Testis (tissue), 3 donors: ENCODE results near the gene HEATR5A. TPM values are rescaled to one million over a fixed set of nuclear protein-coding genes. Genes with fewer than 3 reads are reported as not detected.
A peak's percentile ranks its signal among the peaks of the same experiment; 100 is the strongest.
"Not testable (repeated sequence)": the region's sequence is repeated elsewhere in the genome, so short reads cannot be mapped to it uniquely, and the experiment has no call there.

Experiments used
- DNase-seq: peaks from one replicate; pipeline ENCODE4 v3.0.0-alpha.2; 2019
- H3K27ac ChIP-seq, 2 donors: fragments of 200-600 bp; sonication (generic); one replicate each; pipeline ENCODE4 v1.5.1; 2019
- H3K27me3 ChIP-seq: fragments of 200-600 bp; sonication (generic); one replicate; pipeline ENCODE4 v1.5.1; 2019
- H3K36me3 ChIP-seq: fragments of 200-600 bp; sonication (generic); one replicate; pipeline ENCODE4 v1.5.1; 2017; ENCODE audit warnings: low read depth; ENCODE audit errors: missing control alignments
- H3K4me1 ChIP-seq: fragments of 200-600 bp; sonication (generic); one replicate; pipeline ENCODE4 v1.5.1; 2019
- H3K4me3 ChIP-seq, 2 donors: fragments of 200-600 bp; sonication (generic); one replicate each; pipeline ENCODE4 v1.5.1; 2017 to 2019
- H3K9me3 ChIP-seq: fragments of 200-600 bp; sonication (generic); one replicate; pipeline ENCODE4 v1.5.1; 2017
- POLR2A ChIP-seq: fragments of 450-650 bp; IDR thresholded peaks from one replicate; pipeline ENCODE4 v1.6.1; 2017; ENCODE audit warnings: antibody characterized with exemption, mild to moderate bottlenecking, moderate library complexity
- WGBS, 2 donors: methylation state at CpG; one replicate each; pipeline ENCODE4 v1.1.5; 2018; 5-methylcytosine and 5-hydroxymethylcytosine counted together
- intact Hi-C: fragments of 100-400 bp; cut with DNase I; formaldehyde crosslinking; loops from one replicate; pipeline ENCODE4 v1.15.1; 2023; ENCODE audit warnings: low total_unique reads
- polyA plus RNA-seq: library from polyadenylated mRNA; stranded (reverse); fragments of 350-450 nt; fragmentation: Illumina TruSeq; extraction: RNeasy Lipid Tissue Mini Kit (QIAGEN cat#74804); gene quantifications from one replicate; pipeline ENCODE4 v1.2.3, GENCODE V29; 2014; ENCODE audit warnings: low read depth, low replicate concordance; ENCODE audit not compliant: insufficient read depth
- total RNA-seq, 2 donors: library from RNA; depleted of rRNA; stranded (reverse); fragments of >200 nt; gene quantifications; one replicate each; pipeline ENCODE4 v1.2.3, GENCODE V29; 2016
- TF ChIP-seq, protein P1 (sequence below), 3 experiments: fragments of 450-650 bp in 2 of 3; fragments of 200-600 bp in 1 of 3; sonication (generic) in 1 of 3; IDR thresholded peaks; one replicate each; pipeline ENCODE4 v1.5.1; 2016 to 2019; ENCODE audit warnings: antibody characterized with exemption in 3 of 3, mild to moderate bottlenecking in 2 of 3, moderate library complexity in 1 of 3

HEATR5A gene
- total and polyA plus RNA-seq, 3 donors from 2014 or later = 19.6 to 39.8 (median 33.0) TPM

- intact Hi-C loops = no loop called here
- H3K27ac ChIP-seq = peak overlapping the region; percentile 8 to 42
- H3K4me1 ChIP-seq = peaks cover 16% of the 10 kb centered on the region
- H3K9me3 ChIP-seq = no peaks in the 10 kb centered on the region
- DNase-seq = peak; percentile 60
- H3K27me3 ChIP-seq = no peaks in the 10 kb centered on the region
- no peak overlapping the region for H3K4me3 ChIP-seq
- H3K36me3 ChIP-seq = no peaks in the 10 kb centered on the region
- 64 to 69% methylated on average over 14 of the region's 14 CpGs for WGBS, 2 donors
- TF ChIP-seq, protein P1, sequence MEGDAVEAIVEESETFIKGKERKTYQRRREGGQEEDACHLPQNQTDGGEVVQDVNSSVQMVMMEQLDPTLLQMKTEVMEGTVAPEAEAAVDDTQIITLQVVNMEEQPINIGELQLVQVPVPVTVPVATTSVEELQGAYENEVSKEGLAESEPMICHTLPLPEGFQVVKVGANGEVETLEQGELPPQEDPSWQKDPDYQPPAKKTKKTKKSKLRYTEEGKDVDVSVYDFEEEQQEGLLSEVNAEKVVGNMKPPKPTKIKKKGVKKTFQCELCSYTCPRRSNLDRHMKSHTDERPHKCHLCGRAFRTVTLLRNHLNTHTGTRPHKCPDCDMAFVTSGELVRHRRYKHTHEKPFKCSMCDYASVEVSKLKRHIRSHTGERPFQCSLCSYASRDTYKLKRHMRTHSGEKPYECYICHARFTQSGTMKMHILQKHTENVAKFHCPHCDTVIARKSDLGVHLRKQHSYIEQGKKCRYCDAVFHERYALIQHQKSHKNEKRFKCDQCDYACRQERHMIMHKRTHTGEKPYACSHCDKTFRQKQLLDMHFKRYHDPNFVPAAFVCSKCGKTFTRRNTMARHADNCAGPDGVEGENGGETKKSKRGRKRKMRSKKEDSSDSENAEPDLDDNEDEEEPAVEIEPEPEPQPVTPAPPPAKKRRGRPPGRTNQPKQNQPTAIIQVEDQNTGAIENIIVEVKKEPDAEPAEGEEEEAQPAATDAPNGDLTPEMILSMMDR (IDR thresholded peaks at IDR 0.05) = no peak
- TF ChIP-seq POLR2A = no peak
Measured at GRCh38 chr14:31320922-31321766, 99.2 kb downstream of the HEATR5A start.

GRCh38 chr14:31320216-31320615, 100.1 kb downstream of the HEATR5A start:
- no peak for TF ChIP-seq POLR2A
- TF ChIP-seq, protein P1 (IDR thresholded peaks at IDR 0.05) = no peak
- H3K9me3 ChIP-seq = no peaks in the 10 kb centered on the region
- no peaks in the 10 kb centered on the region for H3K36me3 ChIP-seq
- H3K27ac ChIP-seq = peak overlapping the region in 1 of 2 donors; percentile 42
- intact Hi-C loops = no loop called here
- DNase-seq = no peak
- H3K4me1 ChIP-seq = peaks cover 16% of the 10 kb centered on the region
- H3K27me3 ChIP-seq = no peaks in the 10 kb centered on the region
- 77 to 92% methylated on average over 4 to 6 of the region's 6 CpGs for WGBS, 2 donors
- H3K4me3 ChIP-seq = no peak overlapping the region

DNA sequence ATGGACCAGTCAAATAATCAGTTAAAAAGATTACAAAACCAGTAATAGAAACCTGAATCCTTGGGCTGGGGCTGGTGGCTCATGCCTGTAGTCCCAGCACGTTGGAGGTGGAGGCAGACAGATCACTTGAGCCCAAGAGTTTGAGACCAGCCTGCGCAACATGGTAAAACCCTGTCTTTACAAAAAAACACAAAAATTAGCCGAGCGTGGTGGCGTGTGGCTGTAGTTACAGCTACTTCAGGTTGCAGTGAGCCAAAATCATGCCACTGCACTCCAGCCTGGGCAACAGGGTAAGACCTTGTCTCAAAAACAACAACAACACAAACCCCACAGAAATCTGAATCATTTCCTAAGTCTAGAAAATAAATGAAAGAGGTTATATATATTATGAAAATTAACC, 100.6 kb downstream of the HEATR5A start:
- intact Hi-C loops = no loop called here
- H3K9me3 ChIP-seq = no peaks in the 10 kb centered on the region
- DNase-seq = no peak
- TF ChIP-seq, protein P1 (IDR thresholded peaks at IDR 0.05) = no peak
- TF ChIP-seq POLR2A = no peak
- peaks cover 16% of the 10 kb centered on the region for H3K4me1 ChIP-seq
- no peaks in the 10 kb centered on the region for H3K36me3 ChIP-seq
- H3K27me3 ChIP-seq = no peaks in the 10 kb centered on the region
- WGBS, 2 donors = 90 to 93% methylated on average over 5 of the region's 5 CpGs
- H3K27ac ChIP-seq = no peak overlapping the region
- H3K4me3 ChIP-seq = no peak overlapping the region

DNA sequence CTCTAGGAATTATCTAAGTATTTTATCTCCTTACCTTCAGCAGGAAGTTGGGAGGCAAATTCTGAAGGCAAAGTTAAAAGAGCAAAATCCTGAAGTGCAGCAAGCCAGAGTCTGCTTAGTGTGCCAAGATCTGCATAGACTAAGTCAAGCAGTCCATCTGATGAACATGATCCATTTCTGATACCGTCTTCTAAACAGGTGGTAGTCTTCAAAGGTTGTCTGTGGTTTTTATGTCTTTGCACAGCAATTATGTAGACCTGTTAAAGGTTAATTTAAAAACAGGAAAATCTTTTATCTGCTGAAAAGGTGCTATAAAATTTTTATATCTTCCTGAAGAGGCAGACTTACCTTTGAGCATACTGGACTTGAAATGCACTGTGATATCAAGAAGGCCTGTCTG, 107.4 kb downstream of the HEATR5A start:
- H3K4me1 ChIP-seq = no peaks in the 10 kb centered on the region
- DNase-seq = no peak
- no peaks in the 10 kb centered on the region for H3K9me3 ChIP-seq
- intact Hi-C loops = no loop called here
- no peak overlapping the region for H3K4me3 ChIP-seq
- H3K27ac ChIP-seq = no peak overlapping the region
- 94 to 100% methylated on average over 1 of the region's 1 CpG for WGBS, 2 donors
- H3K36me3 ChIP-seq = no peaks in the 10 kb centered on the region
- H3K27me3 ChIP-seq = no peaks in the 10 kb centered on the region
- TF ChIP-seq, protein P1 (IDR thresholded peaks at IDR 0.05) = no peak
- TF ChIP-seq POLR2A = no peak

DNA sequence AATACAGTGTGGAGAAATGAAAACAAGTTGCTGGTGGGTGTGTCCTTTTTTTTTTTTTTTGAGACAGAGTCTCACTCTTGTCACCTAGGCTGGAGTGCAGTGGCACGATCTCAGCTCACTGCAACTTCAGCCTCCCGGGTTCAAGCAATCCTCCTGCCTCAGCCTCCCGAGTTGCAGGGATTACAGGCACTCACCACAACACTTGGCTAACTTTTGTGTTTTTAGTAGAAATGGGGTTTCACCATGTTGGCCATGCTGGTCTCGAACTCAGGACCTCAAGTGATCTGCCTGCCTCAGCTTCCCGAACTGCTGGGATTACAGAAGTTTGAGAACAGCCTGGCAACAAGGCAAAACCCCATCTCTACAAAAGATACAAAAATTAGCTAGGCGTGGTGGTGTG, 108.0 kb downstream of the HEATR5A start:
- H3K27ac ChIP-seq, H3K9me3 ChIP-seq, H3K27me3 ChIP-seq, intact Hi-C loops, DNase-seq, H3K36me3 ChIP-seq, H3K4me1 ChIP-seq, H3K4me3 ChIP-seq: not testable (repeated sequence)
- 94 to 97% methylated on average over 6 of the region's 6 CpGs for WGBS, 2 donors
